GM12874 (cell line): ENCODE measurements around the gene FAM168B.
A peak's percentile ranks its signal among the peaks of the same experiment; 100 is the strongest.

Source experiments
- TF ChIP-seq, protein P1 (sequence below): IDR thresholded peaks from 2 replicates; pipeline ENCODE4 v1.5.1; 2011; ENCODE audit warnings: low read depth, mild to moderate bottlenecking, control low read depth, low read length, moderate library complexity; ENCODE audit not compliant: insufficient read depth

The FAM168B gene

DNA sequence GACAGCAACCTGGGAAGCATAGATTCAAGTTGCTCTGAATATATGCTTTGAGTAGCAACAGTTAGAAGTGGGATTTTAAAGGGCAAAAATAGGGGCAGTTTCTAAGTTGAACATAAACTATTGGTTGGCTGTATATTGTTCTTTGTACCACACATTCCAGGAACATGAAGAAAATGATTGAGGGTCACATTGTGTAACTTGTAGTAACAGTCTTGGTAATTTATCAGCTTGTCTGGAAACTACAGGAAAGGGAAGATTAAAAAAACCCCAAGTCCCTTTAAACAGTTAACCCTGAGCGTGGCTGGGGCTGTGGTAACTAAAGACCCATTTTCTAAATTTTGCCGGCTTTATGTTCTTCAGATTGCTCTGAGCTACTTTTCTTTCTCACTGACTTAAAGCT lies 19.3 kb upstream of the FAM168B start:
- TF ChIP-seq, protein P1, sequence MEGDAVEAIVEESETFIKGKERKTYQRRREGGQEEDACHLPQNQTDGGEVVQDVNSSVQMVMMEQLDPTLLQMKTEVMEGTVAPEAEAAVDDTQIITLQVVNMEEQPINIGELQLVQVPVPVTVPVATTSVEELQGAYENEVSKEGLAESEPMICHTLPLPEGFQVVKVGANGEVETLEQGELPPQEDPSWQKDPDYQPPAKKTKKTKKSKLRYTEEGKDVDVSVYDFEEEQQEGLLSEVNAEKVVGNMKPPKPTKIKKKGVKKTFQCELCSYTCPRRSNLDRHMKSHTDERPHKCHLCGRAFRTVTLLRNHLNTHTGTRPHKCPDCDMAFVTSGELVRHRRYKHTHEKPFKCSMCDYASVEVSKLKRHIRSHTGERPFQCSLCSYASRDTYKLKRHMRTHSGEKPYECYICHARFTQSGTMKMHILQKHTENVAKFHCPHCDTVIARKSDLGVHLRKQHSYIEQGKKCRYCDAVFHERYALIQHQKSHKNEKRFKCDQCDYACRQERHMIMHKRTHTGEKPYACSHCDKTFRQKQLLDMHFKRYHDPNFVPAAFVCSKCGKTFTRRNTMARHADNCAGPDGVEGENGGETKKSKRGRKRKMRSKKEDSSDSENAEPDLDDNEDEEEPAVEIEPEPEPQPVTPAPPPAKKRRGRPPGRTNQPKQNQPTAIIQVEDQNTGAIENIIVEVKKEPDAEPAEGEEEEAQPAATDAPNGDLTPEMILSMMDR, result no peak

DNA sequence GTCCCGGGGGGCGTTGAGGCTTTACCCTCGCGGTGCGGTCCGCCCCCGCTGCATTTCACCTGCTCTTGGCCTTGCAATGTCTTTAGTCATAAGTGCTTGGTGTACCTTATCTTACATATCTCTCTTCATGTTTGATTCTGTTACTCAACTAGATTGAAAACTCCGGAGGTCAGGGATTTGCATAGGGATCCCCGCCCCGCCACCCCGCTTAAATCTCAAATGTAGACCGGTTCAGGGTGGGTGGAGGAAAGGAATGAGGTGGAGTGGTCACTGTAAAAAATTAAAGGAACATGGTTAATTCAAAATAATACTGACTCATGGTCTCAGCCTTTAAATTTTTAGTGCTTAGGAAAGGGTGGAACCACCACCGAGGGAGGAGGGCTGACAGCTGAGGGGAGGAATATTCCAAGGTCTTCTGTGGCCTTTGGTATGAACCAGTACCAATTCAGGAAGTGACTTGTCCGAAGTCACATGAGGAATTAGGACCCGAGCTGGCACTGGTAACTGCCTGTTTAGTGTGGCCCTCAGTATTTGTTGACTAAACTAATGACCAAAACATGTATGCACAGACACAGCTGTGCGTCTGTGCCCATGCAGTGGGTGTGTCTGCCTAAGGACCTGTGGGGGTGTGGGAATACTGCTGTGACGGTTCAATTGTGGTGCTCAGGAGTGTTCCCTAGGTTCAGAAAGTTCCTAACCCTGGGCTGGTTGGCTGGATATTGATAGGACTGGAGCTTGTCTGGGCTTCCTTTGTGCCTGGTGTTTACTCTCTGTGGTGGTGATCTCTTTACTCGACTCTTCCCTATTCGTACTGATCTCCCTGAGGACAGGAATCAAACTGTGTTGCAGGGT lies 12.9 kb upstream of the FAM168B start:
- TF ChIP-seq, protein P1, result no peak

DNA sequence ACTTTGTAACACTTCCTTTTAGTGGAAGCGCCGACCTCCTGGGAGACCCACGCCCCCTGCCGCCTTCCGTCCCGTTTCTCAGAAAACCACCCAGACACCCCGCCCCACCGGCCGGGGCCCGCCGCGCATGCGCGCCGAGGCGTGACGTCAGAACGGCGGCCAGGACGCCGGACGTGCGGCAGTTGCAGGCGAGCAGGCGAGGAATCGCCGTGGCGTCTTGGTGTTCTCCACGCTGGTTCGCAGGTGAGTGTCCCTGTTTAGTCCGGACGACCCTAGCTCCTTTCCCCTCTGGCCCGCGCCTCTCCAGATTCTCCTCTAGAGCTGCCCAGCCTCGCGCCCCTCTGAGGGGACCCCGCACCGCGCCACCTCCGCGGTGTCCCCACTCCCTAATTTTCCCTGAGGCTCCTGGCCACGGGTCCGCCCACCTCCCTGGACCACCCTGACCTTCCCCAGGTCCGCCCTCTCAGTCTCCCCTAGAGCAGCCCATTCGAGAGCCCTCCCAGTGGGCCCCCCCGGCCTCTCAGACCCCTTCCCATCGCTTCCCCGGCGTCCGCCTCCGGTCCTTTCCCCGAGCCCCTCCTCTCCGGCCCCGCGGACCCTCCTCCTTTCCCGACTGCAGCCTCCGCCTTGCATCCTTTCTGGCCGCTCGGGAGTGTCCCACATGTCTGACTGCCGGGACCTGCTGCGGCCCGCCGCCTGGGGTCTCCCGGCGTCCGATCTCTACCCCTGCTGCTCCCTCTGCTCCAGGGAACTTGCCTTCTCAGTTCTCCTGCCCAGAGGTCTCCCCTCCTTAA lies 12.1 kb upstream of the FAM168B start, which contains the start of gene PLEKHB2:
Gene PLEKHB2, plus strand, starts transcription at position 181 of the 794 bp plus-strand sequence. CDS start 15,606 bp downstream, outside the sequence.
- TF ChIP-seq, protein P1, result 0 out of 2 replicates have a peak, but pooled peaks have one; percentile 23

DNA sequence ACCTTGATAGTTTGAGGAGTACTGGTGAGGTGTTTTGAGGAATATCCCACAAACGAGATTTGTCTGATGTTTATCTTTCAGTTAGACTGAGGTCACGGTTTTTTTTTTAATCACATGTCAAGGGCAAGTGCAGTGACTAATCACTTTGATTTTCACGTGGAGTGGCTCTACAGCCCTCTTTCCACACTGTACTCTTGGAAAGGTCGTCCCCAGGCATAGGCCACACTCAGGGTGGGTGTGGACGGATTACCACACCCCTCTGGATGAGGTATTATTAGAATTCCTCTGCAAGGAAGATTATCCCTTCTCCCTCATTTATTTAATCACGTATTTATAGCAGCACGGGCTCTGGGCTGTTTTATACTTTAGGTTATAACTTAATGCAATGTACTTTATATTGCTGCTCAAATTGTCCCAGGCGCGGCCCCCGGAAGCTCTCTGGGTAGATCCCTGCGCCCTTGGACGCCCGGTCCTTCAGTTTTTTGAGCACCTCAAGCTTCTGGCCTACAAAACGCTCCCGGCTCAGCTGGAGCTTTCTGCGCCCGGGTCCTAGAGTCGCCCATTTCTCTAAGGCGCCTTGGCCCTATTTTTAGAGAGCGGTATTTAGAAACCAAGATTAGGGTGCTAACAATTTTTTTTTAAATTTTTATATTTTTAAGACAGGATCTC lies 11.4 kb upstream of the FAM168B start:
- TF ChIP-seq, protein P1, result no peak

DNA sequence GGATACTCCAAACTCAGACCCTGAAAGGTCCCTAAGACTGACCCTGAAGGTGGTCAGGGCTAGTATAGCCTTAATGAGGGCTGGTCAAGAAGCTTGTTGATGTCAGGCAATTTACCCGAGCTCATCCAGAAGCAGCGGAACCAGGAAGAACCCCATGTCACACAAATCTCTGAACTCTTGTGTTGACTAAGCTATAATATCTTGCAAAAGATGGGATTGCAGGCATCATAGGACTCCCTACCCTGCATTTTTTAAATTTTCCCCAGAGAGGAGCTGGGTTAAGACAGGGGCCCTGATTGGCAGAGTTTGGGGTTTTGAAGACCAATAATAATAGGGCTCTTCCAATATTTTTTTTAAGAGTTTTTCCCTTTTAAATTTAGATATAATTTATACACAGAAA lies 9.9 kb upstream of the FAM168B start:
- TF ChIP-seq, protein P1, result no peak

DNA sequence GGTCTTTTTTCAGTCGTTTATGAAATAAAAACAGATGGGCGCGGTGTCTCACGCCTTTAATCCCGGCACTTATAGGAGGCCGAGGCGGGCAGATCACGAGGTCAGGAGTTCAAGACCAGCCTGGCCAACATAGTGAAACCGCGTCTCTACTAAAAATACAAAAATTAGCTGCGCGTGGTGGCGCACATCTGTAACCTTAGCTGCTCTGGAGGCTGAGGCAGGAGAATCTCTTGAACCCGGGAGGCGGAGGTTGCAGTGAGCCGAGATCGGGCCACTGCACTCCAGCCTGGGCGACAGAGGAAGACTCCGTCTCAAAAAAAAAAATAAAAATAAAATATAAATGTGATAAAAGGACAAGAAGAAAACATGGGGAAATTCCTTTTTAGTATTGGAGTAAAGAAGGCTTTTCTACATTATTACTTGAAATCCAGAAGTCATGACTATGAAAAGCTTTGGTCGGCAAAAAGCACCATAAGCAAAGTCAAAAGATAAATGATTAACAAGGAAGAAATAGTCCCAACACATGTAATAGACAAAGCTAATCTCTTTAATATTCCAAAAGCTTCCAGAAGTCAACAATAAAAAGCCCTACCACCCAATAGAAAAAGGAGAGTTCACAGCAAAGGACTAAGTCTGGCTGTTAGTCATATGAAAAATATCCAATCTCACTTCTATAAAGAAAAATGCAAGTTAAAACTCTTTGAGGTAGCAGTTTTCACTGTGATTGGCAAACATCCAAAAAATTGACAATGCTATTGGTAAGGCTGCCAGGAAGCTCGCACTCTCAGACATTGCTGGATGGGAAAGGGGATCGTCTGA lies 1.4 kb upstream of the FAM168B start:
- TF ChIP-seq, protein P1, result no peak
